HEK293 (cell line): Measurements from ENCODE around the gene DCTN2.

Experiments used
- GLIS1 ChIP-seq: fragments of 450-650 bp; formaldehyde crosslinking; IDR thresholded peaks from 2 replicates; pipeline ENCODE4 v1.5.1; 2016; ENCODE audit warnings: missing biosample characterization, missing genetic modification characterization
- HOXD13 ChIP-seq: sonication (generic); formaldehyde crosslinking; IDR thresholded peaks from 2 replicates; pipeline ENCODE4 v1.8.0; 2022; ENCODE audit warnings: missing genetic modification reagents, borderline replicate concordance
- INSM2 ChIP-seq: fragments of 450-650 bp; formaldehyde crosslinking; IDR thresholded peaks from 2 replicates; pipeline ENCODE4 v1.5.1; 2016; ENCODE audit warnings: missing biosample characterization, missing genetic modification characterization
- KLF8 ChIP-seq: fragments of 450-650 bp; formaldehyde crosslinking; IDR thresholded peaks from 2 replicates; pipeline ENCODE4 v1.5.1; 2016; ENCODE audit warnings: missing biosample characterization, missing genetic modification characterization
- PATZ1 ChIP-seq: fragments of 450-650 bp; formaldehyde crosslinking; IDR thresholded peaks from 2 replicates; pipeline ENCODE4 v1.5.1; 2016; ENCODE audit warnings: missing biosample characterization, missing genetic modification characterization
- SCRT2 ChIP-seq: fragments of 450-650 bp; formaldehyde crosslinking; IDR thresholded peaks from 2 replicates; pipeline ENCODE4 v1.5.1; 2016; ENCODE audit warnings: missing biosample characterization, missing genetic modification characterization
- ZBTB1 ChIP-seq: fragments of 450-650 bp; formaldehyde crosslinking; IDR thresholded peaks from 2 replicates; pipeline ENCODE4 v1.5.1; 2016; ENCODE audit warnings: missing biosample characterization, missing genetic modification characterization
- ZBTB20 ChIP-seq: fragments of 450-650 bp; formaldehyde crosslinking; IDR thresholded peaks from 2 replicates; pipeline ENCODE4 v1.5.1; 2016; ENCODE audit warnings: missing biosample characterization, missing genetic modification characterization
- ZBTB48 ChIP-seq: fragments of 450-650 bp; formaldehyde crosslinking; IDR thresholded peaks from 2 replicates; pipeline ENCODE4 v1.5.1; 2016; ENCODE audit warnings: missing biosample characterization, missing genetic modification characterization
- ZBTB7A ChIP-seq: fragments of 450-650 bp; formaldehyde crosslinking; IDR thresholded peaks from 2 replicates; pipeline ENCODE4 v1.5.1; 2016; ENCODE audit warnings: low read depth, missing biosample characterization, missing genetic modification characterization
- ZNF10 ChIP-seq: fragments of 450-650 bp; formaldehyde crosslinking; IDR thresholded peaks from 2 replicates; pipeline ENCODE4 v1.5.1; 2017; ENCODE audit warnings: missing biosample characterization, missing genetic modification characterization
- ZNF155 ChIP-seq: fragments of 450-650 bp; formaldehyde crosslinking; IDR thresholded peaks from 2 replicates; pipeline ENCODE4 v1.5.1; 2016; ENCODE audit warnings: missing biosample characterization, missing genetic modification characterization
- ZNF24 ChIP-seq: fragments of 450-650 bp; formaldehyde crosslinking; IDR thresholded peaks from 2 replicates; pipeline ENCODE4 v1.5.1; 2016; ENCODE audit warnings: missing biosample characterization, missing genetic modification characterization
- ZNF266 ChIP-seq: fragments of 450-650 bp; formaldehyde crosslinking; IDR thresholded peaks from 2 replicates; pipeline ENCODE4 v1.5.1; 2016; ENCODE audit warnings: missing biosample characterization, missing genetic modification characterization, low read depth
- ZNF324 ChIP-seq: fragments of 450-650 bp; formaldehyde crosslinking; IDR thresholded peaks from 2 replicates; pipeline ENCODE4 v1.5.1; 2016; ENCODE audit warnings: missing biosample characterization, missing genetic modification characterization
- ZNF354C ChIP-seq: fragments of 450-650 bp; formaldehyde crosslinking; IDR thresholded peaks from 2 replicates; pipeline ENCODE4 v1.5.1; 2016; ENCODE audit warnings: missing biosample characterization, missing genetic modification characterization, low read depth, borderline replicate concordance
- ZNF416 ChIP-seq: fragments of 450-650 bp; formaldehyde crosslinking; IDR thresholded peaks from 2 replicates; pipeline ENCODE4 v1.5.1; 2016; ENCODE audit warnings: missing biosample characterization, missing genetic modification characterization
- ZNF580 ChIP-seq: fragments of 450-650 bp; formaldehyde crosslinking; IDR thresholded peaks from 2 replicates; pipeline ENCODE4 v1.5.1; 2016; ENCODE audit warnings: missing biosample characterization, missing genetic modification characterization
- ZNF596 ChIP-seq: fragments of 450-650 bp; IDR thresholded peaks from 2 replicates; pipeline ENCODE4 v1.5.0; 2018; ENCODE audit warnings: missing biosample characterization, mild to moderate bottlenecking, missing genetic modification characterization, moderate library complexity
- ZNF658 ChIP-seq: fragments of 450-650 bp; formaldehyde crosslinking; IDR thresholded peaks from 2 replicates; pipeline ENCODE4; 2016; ENCODE audit warnings: missing biosample characterization, missing genetic modification characterization
- ZNF768 ChIP-seq: fragments of 450-650 bp; formaldehyde crosslinking; IDR thresholded peaks from 2 replicates; pipeline ENCODE4 v1.5.1; 2018; ENCODE audit warnings: missing biosample characterization, mild to moderate bottlenecking, missing genetic modification characterization
- ZNF791 ChIP-seq: fragments of 450-650 bp; formaldehyde crosslinking; IDR thresholded peaks from 2 replicates; pipeline ENCODE4 v1.5.1; 2016; ENCODE audit warnings: missing biosample characterization, missing genetic modification characterization
- ZSCAN16 ChIP-seq: fragments of 450-650 bp; formaldehyde crosslinking; IDR thresholded peaks from 2 replicates; pipeline ENCODE4 v1.5.1; 2016; ENCODE audit warnings: missing biosample characterization, missing genetic modification characterization
- TF ChIP-seq, protein P1 (sequence below): fragments of 450-650 bp; formaldehyde crosslinking; IDR thresholded peaks from 2 replicates; pipeline ENCODE4 v1.5.1; 2016; ENCODE audit warnings: missing biosample characterization, missing genetic modification characterization, borderline replicate concordance
- TF ChIP-seq, protein P2 (sequence below): fragments of 450-650 bp; formaldehyde crosslinking; conservative IDR thresholded peaks from 2 replicates; pipeline ENCODE4 v1.5.1; 2016; ENCODE audit warnings: low read depth, missing biosample characterization, missing genetic modification characterization
- TF ChIP-seq, protein P3 (sequence below): fragments of 450-650 bp; formaldehyde crosslinking; IDR thresholded peaks from 2 replicates; pipeline ENCODE4 v1.5.1; 2016; ENCODE audit warnings: missing biosample characterization, missing genetic modification characterization, low read depth

Gene DCTN2

GRCh38 chr12:57546438-57547287 is at the start of gene DCTN2 (continued):
- TF ChIP-seq, protein P1, sequence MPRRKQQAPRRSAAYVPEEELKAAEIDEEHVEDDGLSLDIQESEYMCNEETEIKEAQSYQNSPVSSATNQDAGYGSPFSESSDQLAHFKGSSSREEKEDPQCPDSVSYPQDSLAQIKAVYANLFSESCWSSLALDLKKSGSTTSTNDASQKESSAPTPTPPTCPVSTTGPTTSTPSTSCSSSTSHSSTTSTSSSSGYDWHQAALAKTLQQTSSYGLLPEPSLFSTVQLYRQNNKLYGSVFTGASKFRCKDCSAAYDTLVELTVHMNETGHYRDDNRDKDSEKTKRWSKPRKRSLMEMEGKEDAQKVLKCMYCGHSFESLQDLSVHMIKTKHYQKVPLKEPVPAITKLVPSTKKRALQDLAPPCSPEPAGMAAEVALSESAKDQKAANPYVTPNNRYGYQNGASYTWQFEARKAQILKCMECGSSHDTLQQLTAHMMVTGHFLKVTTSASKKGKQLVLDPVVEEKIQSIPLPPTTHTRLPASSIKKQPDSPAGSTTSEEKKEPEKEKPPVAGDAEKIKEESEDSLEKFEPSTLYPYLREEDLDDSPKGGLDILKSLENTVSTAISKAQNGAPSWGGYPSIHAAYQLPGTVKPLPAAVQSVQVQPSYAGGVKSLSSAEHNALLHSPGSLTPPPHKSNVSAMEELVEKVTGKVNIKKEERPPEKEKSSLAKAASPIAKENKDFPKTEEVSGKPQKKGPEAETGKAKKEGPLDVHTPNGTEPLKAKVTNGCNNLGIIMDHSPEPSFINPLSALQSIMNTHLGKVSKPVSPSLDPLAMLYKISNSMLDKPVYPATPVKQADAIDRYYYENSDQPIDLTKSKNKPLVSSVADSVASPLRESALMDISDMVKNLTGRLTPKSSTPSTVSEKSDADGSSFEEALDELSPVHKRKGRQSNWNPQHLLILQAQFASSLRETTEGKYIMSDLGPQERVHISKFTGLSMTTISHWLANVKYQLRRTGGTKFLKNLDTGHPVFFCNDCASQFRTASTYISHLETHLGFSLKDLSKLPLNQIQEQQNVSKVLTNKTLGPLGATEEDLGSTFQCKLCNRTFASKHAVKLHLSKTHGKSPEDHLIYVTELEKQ (tag by site-specific recombination), result no peak
- TF ChIP-seq ZNF416 (tag by site-specific recombination), result no peak
- TF ChIP-seq ZNF155 (tag by site-specific recombination), result no peak
- TF ChIP-seq ZNF791 (tag by site-specific recombination), result no peak
- peak; percentile 95 for TF ChIP-seq ZBTB20 (tag by site-specific recombination)
- TF ChIP-seq HOXD13 (CRISPR knock-in tag), result no peak
- TF ChIP-seq GLIS1, result peak; percentile 66
- TF ChIP-seq ZNF768 (tag by site-specific recombination), result no peak
- TF ChIP-seq ZNF10 (tag by site-specific recombination), result no peak
- no peak for TF ChIP-seq ZNF354C
- TF ChIP-seq, protein P2, sequence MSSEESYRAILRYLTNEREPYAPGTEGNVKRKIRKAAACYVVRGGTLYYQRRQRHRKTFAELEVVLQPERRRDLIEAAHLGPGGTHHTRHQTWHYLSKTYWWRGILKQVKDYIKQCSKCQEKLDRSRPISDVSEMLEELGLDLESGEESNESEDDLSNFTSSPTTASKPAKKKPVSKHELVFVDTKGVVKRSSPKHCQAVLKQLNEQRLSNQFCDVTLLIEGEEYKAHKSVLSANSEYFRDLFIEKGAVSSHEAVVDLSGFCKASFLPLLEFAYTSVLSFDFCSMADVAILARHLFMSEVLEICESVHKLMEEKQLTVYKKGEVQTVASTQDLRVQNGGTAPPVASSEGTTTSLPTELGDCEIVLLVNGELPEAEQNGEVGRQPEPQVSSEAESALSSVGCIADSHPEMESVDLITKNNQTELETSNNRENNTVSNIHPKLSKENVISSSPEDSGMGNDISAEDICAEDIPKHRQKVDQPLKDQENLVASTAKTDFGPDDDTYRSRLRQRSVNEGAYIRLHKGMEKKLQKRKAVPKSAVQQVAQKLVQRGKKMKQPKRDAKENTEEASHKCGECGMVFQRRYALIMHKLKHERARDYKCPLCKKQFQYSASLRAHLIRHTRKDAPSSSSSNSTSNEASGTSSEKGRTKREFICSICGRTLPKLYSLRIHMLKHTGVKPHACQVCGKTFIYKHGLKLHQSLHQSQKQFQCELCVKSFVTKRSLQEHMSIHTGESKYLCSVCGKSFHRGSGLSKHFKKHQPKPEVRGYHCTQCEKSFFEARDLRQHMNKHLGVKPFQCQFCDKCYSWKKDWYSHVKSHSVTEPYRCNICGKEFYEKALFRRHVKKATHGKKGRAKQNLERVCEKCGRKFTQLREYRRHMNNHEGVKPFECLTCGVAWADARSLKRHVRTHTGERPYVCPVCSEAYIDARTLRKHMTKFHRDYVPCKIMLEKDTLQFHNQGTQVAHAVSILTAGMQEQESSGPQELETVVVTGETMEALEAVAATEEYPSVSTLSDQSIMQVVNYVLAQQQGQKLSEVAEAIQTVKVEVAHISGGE (tag by site-specific recombination), result peak; percentile 68
- TF ChIP-seq ZNF580, result no peak; the same call in none of the 2 replicates
- TF ChIP-seq KLF8 (tag by site-specific recombination), result peak; percentile 99
- TF ChIP-seq ZNF596 (tag by site-specific recombination), result no peak
- TF ChIP-seq ZBTB1, result no peak
- no peak for TF ChIP-seq ZNF658
- TF ChIP-seq SCRT2 (tag by site-specific recombination), result no peak
- TF ChIP-seq, protein P3, sequence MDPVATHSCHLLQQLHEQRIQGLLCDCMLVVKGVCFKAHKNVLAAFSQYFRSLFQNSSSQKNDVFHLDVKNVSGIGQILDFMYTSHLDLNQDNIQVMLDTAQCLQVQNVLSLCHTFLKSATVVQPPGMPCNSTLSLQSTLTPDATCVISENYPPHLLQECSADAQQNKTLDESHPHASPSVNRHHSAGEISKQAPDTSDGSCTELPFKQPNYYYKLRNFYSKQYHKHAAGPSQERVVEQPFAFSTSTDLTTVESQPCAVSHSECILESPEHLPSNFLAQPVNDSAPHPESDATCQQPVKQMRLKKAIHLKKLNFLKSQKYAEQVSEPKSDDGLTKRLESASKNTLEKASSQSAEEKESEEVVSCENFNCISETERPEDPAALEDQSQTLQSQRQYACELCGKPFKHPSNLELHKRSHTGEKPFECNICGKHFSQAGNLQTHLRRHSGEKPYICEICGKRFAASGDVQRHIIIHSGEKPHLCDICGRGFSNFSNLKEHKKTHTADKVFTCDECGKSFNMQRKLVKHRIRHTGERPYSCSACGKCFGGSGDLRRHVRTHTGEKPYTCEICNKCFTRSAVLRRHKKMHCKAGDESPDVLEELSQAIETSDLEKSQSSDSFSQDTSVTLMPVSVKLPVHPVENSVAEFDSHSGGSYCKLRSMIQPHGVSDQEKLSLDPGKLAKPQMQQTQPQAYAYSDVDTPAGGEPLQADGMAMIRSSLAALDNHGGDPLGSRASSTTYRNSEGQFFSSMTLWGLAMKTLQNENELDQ (tag by site-specific recombination), result no peak
- no peak for TF ChIP-seq ZBTB7A (tag by site-specific recombination)
- TF ChIP-seq ZBTB48 (tag by site-specific recombination), result peak; percentile 76
- TF ChIP-seq ZNF24 (tag by site-specific recombination), result no peak
- TF ChIP-seq INSM2, result 0 out of 2 replicates have a peak, but pooled peaks have one; percentile 23
- no peak for TF ChIP-seq ZSCAN16
- no peak for TF ChIP-seq ZNF266 (tag by site-specific recombination)
- no peak for TF ChIP-seq ZNF324 (tag by site-specific recombination)
- peak; percentile 66; the same call in 1 of the 2 replicates for TF ChIP-seq PATZ1 (tag by site-specific recombination)
